Ureter (tissue), 1 donor: ENCODE measurements around the gene EFNA4. TPM values are rescaled to one million over a fixed set of nuclear protein-coding genes. Genes with fewer than 3 reads are reported as not detected.
"Not testable (repeated sequence)": the region's sequence is repeated elsewhere in the genome, so short reads cannot be mapped to it uniquely, and the experiment has no call there.

Experiments used
- DNase-seq: peaks from one replicate; pipeline ENCODE4 v3.0.0-alpha.2; 2020; ENCODE audit warnings: low spot score
- total RNA-seq: library from RNA; stranded (reverse); gene quantifications from one replicate; pipeline ENCODE4 v1.2.4, GENCODE V29; 2023
- donor health status: DM: yes; HTN: yes; CAD: no.

Gene EFNA4
- total RNA-seq, 1 donor from 2014 or later = 11.2 TPM

DNA sequence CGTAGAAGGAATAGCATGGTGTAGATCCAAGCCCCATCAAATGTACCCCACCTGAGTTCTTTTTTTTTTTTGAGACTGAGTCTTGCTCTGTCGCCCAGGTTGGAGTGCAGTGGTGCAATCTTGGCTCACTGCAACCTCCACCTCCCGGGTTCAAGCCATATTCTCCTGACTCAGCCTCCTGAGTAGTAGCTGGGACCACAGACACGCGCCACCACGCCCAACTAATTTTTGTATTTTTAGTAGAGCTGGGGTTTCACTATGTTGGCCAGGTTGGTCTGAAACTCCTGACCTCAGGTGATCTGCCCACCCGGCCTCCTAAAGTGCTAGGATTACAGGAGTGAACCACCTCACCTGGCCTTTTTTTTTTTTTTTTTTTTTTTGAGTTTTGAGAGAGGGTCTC is 54.5 kb downstream of the EFNA4 start:
- DNase-seq = not testable (repeated sequence)

Other genes starting within 250 kb of the EFNA4 start
- 5.4 TPM for gene KCNN3, start 193.5 kb upstream of the EFNA4 start, total RNA-seq
- 41.8 TPM for gene PMVK, start 127.0 kb upstream of the EFNA4 start, total RNA-seq
- gene PBXIP1, start 107.6 kb upstream of the EFNA4 start, total RNA-seq = 71.2 TPM
- gene PYGO2, start 102.0 kb upstream of the EFNA4 start, total RNA-seq = 35.8 TPM
- 216 TPM for gene SHC1, start 93.0 kb upstream of the EFNA4 start, total RNA-seq
- 24.8 TPM for gene CKS1B, start 89.1 kb upstream of the EFNA4 start, total RNA-seq
- 48.3 TPM for gene FLAD1, start 80.4 kb upstream of the EFNA4 start, total RNA-seq
- gene LENEP, start 70.2 kb upstream of the EFNA4 start, total RNA-seq = 0.94 TPM
- gene ZBTB7B, start 60.9 kb upstream of the EFNA4 start, total RNA-seq = 92.8 TPM
- 1.2 TPM for gene DCST2, start 30.0 kb upstream of the EFNA4 start, total RNA-seq
- not detected for gene DCST1, start 29.9 kb upstream of the EFNA4 start, total RNA-seq
- gene ADAM15, start 12.4 kb upstream of the EFNA4 start, total RNA-seq = 152 TPM
- 1.1 TPM for gene EFNA3, start 15.1 kb downstream of the EFNA4 start, total RNA-seq
- gene EFNA1, start 64.1 kb downstream of the EFNA4 start, total RNA-seq = 111 TPM
- 63.4 TPM for gene SLC50A1, start 72.1 kb downstream of the EFNA4 start, total RNA-seq
- gene DPM3, start 76.8 kb downstream of the EFNA4 start, total RNA-seq = 75.4 TPM
- gene KRTCAP2, start 109.6 kb downstream of the EFNA4 start, total RNA-seq = 293 TPM
- gene TRIM46, start 110.1 kb downstream of the EFNA4 start, total RNA-seq = 1.6 TPM
- gene THBS3, start 144.2 kb downstream of the EFNA4 start, total RNA-seq = 54.6 TPM
- 31.6 TPM for gene MTX1, start 145.0 kb downstream of the EFNA4 start, total RNA-seq
- gene ENTREP3, start 191.7 kb downstream of the EFNA4 start, total RNA-seq = 21.8 TPM
- 62.6 TPM for gene SCAMP3, start 198.6 kb downstream of the EFNA4 start, total RNA-seq
- gene CLK2, start 209.8 kb downstream of the EFNA4 start, total RNA-seq = 80.5 TPM
- 4.7 TPM for gene HCN3, start 213.7 kb downstream of the EFNA4 start, total RNA-seq
- not detected for gene PKLR, start 237.7 kb downstream of the EFNA4 start, total RNA-seq
- gene FDPS, start 245.1 kb downstream of the EFNA4 start, total RNA-seq = 124 TPM